Liver (tissue), 3 donors: ENCODE results near the gene TLN1.

ENCODE experiments used
- EGR1 ChIP-seq, 2 donors: IDR thresholded peaks; 2 replicates each; pipeline ENCODE4 v1.6.1; 2016 to 2018; ENCODE audit warnings: antibody characterized with exemption in 2 of 2, low read depth in 2 of 2
- RXRA ChIP-seq, 2 donors: IDR thresholded peaks; 2 replicates each; pipeline ENCODE4 v1.6.1; 2017 to 2018; ENCODE audit warnings: antibody characterized with exemption in 2 of 2, mild to moderate bottlenecking in 1 of 2
- TF ChIP-seq, protein P1 (sequence below): fragments of 150-350 bp; IDR thresholded peaks from 2 replicates; pipeline ENCODE4 v1.5.1; 2017; ENCODE audit warnings: improper control_type of control experiment, low read depth, low read length; ENCODE audit not compliant: missing input control
- TF ChIP-seq, protein P2 (sequence below): IDR thresholded peaks from 2 replicates; pipeline ENCODE4 v1.6.1; 2016; ENCODE audit warnings: antibody characterized with exemption
- TF ChIP-seq, protein P3 (sequence below): IDR thresholded peaks from 2 replicates; pipeline ENCODE4 v1.6.1; 2016; ENCODE audit warnings: antibody characterized with exemption
- donor health status: healthy.
- donor health status: healthy.

DNA sequence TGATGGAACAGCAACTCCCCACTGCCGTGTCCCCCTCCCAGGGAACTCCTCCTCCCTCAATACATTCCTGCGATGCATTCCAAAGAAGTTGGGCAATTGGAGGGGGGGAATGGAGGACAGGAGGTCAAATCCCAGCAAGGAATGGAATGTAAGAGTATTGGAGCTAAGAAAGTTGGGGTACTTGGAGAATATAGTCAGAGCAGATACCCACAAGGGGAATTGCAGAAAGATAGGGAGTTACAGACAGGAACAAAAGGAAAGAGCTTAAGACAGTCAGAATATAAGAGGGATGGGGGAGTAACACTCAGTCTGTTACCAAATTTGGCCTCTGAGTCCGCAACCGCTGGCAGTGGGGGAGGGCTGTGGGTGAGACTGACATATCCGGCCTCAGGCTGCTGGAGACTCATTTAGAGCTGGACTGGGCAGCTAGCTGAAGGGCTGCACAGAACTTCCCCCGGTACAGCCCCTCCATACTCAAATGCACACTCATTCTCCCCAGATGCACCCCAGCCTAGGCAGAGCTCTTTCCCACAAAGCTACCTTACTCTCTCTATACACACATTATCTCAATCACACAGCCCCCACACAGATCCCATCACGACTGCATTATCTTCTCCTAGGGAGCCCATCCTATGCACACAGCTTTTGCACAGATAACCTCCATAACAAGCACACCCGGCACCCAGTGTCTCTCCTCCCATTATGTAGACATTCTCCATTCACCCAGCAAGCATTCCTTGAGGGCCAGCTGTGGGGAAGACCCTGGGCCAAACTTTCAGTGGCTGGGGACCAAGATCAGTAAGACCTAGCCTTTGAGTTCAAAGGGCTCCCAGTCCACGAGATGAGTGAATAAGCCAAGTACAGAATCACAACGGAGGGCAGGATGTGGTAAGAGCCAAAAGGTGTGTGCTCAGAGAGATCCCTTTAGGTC, 3.7 kb downstream of the TLN1 start:
- TF ChIP-seq, protein P1, sequence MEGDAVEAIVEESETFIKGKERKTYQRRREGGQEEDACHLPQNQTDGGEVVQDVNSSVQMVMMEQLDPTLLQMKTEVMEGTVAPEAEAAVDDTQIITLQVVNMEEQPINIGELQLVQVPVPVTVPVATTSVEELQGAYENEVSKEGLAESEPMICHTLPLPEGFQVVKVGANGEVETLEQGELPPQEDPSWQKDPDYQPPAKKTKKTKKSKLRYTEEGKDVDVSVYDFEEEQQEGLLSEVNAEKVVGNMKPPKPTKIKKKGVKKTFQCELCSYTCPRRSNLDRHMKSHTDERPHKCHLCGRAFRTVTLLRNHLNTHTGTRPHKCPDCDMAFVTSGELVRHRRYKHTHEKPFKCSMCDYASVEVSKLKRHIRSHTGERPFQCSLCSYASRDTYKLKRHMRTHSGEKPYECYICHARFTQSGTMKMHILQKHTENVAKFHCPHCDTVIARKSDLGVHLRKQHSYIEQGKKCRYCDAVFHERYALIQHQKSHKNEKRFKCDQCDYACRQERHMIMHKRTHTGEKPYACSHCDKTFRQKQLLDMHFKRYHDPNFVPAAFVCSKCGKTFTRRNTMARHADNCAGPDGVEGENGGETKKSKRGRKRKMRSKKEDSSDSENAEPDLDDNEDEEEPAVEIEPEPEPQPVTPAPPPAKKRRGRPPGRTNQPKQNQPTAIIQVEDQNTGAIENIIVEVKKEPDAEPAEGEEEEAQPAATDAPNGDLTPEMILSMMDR: no peak
- TF ChIP-seq, protein P2, sequence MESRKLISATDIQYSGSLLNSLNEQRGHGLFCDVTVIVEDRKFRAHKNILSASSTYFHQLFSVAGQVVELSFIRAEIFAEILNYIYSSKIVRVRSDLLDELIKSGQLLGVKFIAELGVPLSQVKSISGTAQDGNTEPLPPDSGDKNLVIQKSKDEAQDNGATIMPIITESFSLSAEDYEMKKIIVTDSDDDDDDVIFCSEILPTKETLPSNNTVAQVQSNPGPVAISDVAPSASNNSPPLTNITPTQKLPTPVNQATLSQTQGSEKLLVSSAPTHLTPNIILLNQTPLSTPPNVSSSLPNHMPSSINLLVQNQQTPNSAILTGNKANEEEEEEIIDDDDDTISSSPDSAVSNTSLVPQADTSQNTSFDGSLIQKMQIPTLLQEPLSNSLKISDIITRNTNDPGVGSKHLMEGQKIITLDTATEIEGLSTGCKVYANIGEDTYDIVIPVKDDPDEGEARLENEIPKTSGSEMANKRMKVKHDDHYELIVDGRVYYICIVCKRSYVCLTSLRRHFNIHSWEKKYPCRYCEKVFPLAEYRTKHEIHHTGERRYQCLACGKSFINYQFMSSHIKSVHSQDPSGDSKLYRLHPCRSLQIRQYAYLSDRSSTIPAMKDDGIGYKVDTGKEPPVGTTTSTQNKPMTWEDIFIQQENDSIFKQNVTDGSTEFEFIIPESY: peak; percentile 44
- TF ChIP-seq, protein P3, sequence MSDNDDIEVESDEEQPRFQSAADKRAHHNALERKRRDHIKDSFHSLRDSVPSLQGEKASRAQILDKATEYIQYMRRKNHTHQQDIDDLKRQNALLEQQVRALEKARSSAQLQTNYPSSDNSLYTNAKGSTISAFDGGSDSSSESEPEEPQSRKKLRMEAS: no peak
- TF ChIP-seq EGR1 (IDR thresholded peaks at IDR 0.05; ENCODE audit: low read depth in 2 of 2): no peak
- TF ChIP-seq RXRA (IDR thresholded peaks at IDR 0.05): peak; percentile 84 to 86
